Mesendoderm (in vitro differentiated cells): ENCODE data around the gene MYH14.

Experiments
- DNase-seq: peaks from one replicate; pipeline ENCODE4 v3.0.0; 2013
- H2AK5ac ChIP-seq: 2 replicates; pipeline ENCODE4 v1.6.1; 2013; ENCODE audit warnings: low read length, inconsistent platforms
- H2BK120ac ChIP-seq: 2 replicates; pipeline ENCODE4 v1.6.1; 2013; ENCODE audit warnings: low read depth, mild to moderate bottlenecking, low read length, moderate library complexity, mixed read lengths
- H2BK15ac ChIP-seq: replicated peaks from 2 replicates; pipeline ENCODE4 v1.6.1; 2013; ENCODE audit warnings: low read depth, mild to moderate bottlenecking, moderate library complexity
- H2BK5ac ChIP-seq: 2 replicates; pipeline ENCODE4 v1.6.1; 2013; ENCODE audit warnings: low read length, inconsistent platforms
- H3K18ac ChIP-seq: 2 replicates; pipeline ENCODE4 v1.6.1; 2013; ENCODE audit warnings: mild to moderate bottlenecking, low read length, mixed read lengths
- H3K23ac ChIP-seq: one replicate; pipeline ENCODE4 v1.6.1; 2013; ENCODE audit warnings: low read length
- H3K27ac ChIP-seq: 2 replicates; pipeline ENCODE4 v1.5.1; 2013; ENCODE audit warnings: low read depth, mild to moderate bottlenecking, inconsistent platforms, low read length, moderate library complexity
- H3K27me3 ChIP-seq: 2 replicates; pipeline ENCODE4 v1.6.1; 2013; ENCODE audit warnings: low read length, control low read depth, mild to moderate bottlenecking, inconsistent platforms; ENCODE audit not compliant: insufficient read depth, poor library complexity
- H3K36me3 ChIP-seq: 2 replicates; pipeline ENCODE4 v1.6.1; 2013; ENCODE audit warnings: low read length, inconsistent platforms; ENCODE audit not compliant: control insufficient read depth, insufficient read depth
- H3K4ac ChIP-seq: one replicate; pipeline ENCODE4 v1.6.1; 2013; ENCODE audit warnings: low read depth, mild to moderate bottlenecking, low read length, moderate library complexity
- H3K4me1 ChIP-seq: 2 replicates; pipeline ENCODE4 v1.6.1; 2013; ENCODE audit warnings: low read depth, low read length, inconsistent platforms; ENCODE audit not compliant: control insufficient read depth
- H3K4me2 ChIP-seq: 2 replicates; pipeline ENCODE4 v1.6.1; 2013; ENCODE audit warnings: low read length
- H3K4me3 ChIP-seq: 2 replicates; pipeline ENCODE4 v1.5.1; 2013; ENCODE audit warnings: mild to moderate bottlenecking, low read length
- H3K56ac ChIP-seq: one replicate; pipeline ENCODE4 v1.6.1; 2013; ENCODE audit warnings: low read length
- H3K79me1 ChIP-seq: 2 replicates; pipeline ENCODE4 v1.6.1; 2013; ENCODE audit warnings: low read length, inconsistent platforms
- H3K79me2 ChIP-seq: 2 replicates; pipeline ENCODE4 v1.6.1; 2013; ENCODE audit warnings: mild to moderate bottlenecking, low read length; ENCODE audit not compliant: control insufficient read depth, insufficient read depth
- H3K9ac ChIP-seq: 2 replicates; pipeline ENCODE4 v1.6.1; 2013; ENCODE audit warnings: low read length, inconsistent platforms
- H4K5ac ChIP-seq: one replicate; pipeline ENCODE4 v1.6.1; 2013; ENCODE audit warnings: low read length
- H4K8ac ChIP-seq: one replicate; pipeline ENCODE4 v1.6.1; 2013; ENCODE audit warnings: low read depth, mild to moderate bottlenecking, control low read depth, low read length, moderate library complexity
- WGBS: extraction: QIAGEN DNeasy Blood & Tissue Kit; methylation state at CpG from one replicate; pipeline ENCODE4 v1.1.7; 2013; ENCODE audit warnings: low lambda C conversion rate, missing lambda C conversion rate; ENCODE audit not compliant: insufficient coverage; ENCODE audit errors: extremely low coverage; 5-methylcytosine and 5-hydroxymethylcytosine counted together

MYH14 gene

GRCh38 chr19:50324331-50324730 lies 120.9 kb downstream of the MYH14 start:
- no peak for DNase-seq
- H3K79me1 ChIP-seq = no peaks in the 10 kb centered on the region
- H3K27ac ChIP-seq = no peak overlapping the region
- no peak overlapping the region for H3K23ac ChIP-seq
- no peak overlapping the region for H2BK120ac ChIP-seq
- no peak overlapping the region for H2AK5ac ChIP-seq
- no peak overlapping the region for H3K4ac ChIP-seq
- no peak overlapping the region for H3K4me2 ChIP-seq
- no peak overlapping the region for H3K18ac ChIP-seq
- H4K8ac ChIP-seq = no peak overlapping the region
- H2BK5ac ChIP-seq = no peak overlapping the region
- H3K4me1 ChIP-seq = peaks cover 2% of the 10 kb centered on the region
- no peaks in the 10 kb centered on the region for H3K36me3 ChIP-seq
- peaks cover 15% of the 10 kb centered on the region for H3K27me3 ChIP-seq
- H3K79me2 ChIP-seq = no peaks in the 10 kb centered on the region
- WGBS = no CpG with 5 or more reads among the region's 11 CpGs
- H4K5ac ChIP-seq = no peak overlapping the region
- H2BK15ac ChIP-seq = no peak overlapping the region
- H3K56ac ChIP-seq = no peak overlapping the region
- H3K4me3 ChIP-seq = no peak overlapping the region
- no peak overlapping the region for H3K9ac ChIP-seq

GRCh38 chr19:50325310-50326100 lies 122.1 kb downstream of the MYH14 start:
- Histone ChIP-seq H3K4me2 (peak overlapping the region; percentile 36), H2BK15ac (no peak overlapping the region), H4K8ac (no peak overlapping the region), H3K79me1 (no peaks in the 10 kb centered on the region), H3K9ac (peak overlapping the region; percentile 63), H3K27ac (no peak overlapping the region), H2BK120ac (no peak overlapping the region), H4K5ac (no peak overlapping the region), H2AK5ac (no peak overlapping the region), H3K27me3 (peaks cover 15% of the 10 kb centered on the region), H3K23ac (no peak overlapping the region), H3K4me1 (peaks cover 2% of the 10 kb centered on the region), H3K56ac (peak overlapping the region; percentile 67), H3K4me3 (peak overlapping the region; percentile 25), H3K36me3 (no peaks in the 10 kb centered on the region), H2BK5ac (no peak overlapping the region), H3K4ac (no peak overlapping the region), H3K79me2 (no peaks in the 10 kb centered on the region), H3K18ac (no peak overlapping the region)
- no CpG with 5 or more reads among the region's 48 CpGs for WGBS
- peak; percentile 96 for DNase-seq

- Histone ChIP-seq H3K79me1 (no peaks in the 10 kb centered on the region), H3K18ac (no peak overlapping the region), H3K4ac (no peak overlapping the region), H3K27ac (no peak overlapping the region), H4K5ac (no peak overlapping the region), H3K27me3 (peaks cover 15% of the 10 kb centered on the region), H2BK5ac (no peak overlapping the region), H3K79me2 (no peaks in the 10 kb centered on the region), H2BK120ac (no peak overlapping the region), H2AK5ac (no peak overlapping the region), H3K4me2 (peak overlapping the region; percentile 30), H4K8ac (no peak overlapping the region), H3K4me3 (peak overlapping the region; percentile 25), H3K56ac (peak overlapping the region; percentile 67), H2BK15ac (no peak overlapping the region), H3K9ac (peak overlapping the region; percentile 8), H3K23ac (no peak overlapping the region), H3K4me1 (peaks cover 2% of the 10 kb centered on the region), H3K36me3 (no peaks in the 10 kb centered on the region)
- WGBS = no CpG with 5 or more reads among the region's 26 CpGs
- DNase-seq = no peak
These were observed 122.8 kb downstream of the MYH14 start for GRCh38 chr19:50326101-50326664.

GRCh38 chr19:50327013-50327412 lies 123.6 kb downstream of the MYH14 start:
- no peak overlapping the region for H3K23ac ChIP-seq
- H3K4me3 ChIP-seq = no peak overlapping the region
- peaks cover 6% of the 10 kb centered on the region for H3K4me1 ChIP-seq
- H2BK120ac ChIP-seq = no peak overlapping the region
- no peak overlapping the region for H4K8ac ChIP-seq
- H3K27me3 ChIP-seq = peaks cover 15% of the 10 kb centered on the region
- no peak overlapping the region for H4K5ac ChIP-seq
- no peak overlapping the region for H3K27ac ChIP-seq
- no peak overlapping the region for H2BK15ac ChIP-seq
- no peak overlapping the region for H3K18ac ChIP-seq
- no CpG with 5 or more reads among the region's 4 CpGs for WGBS
- H3K56ac ChIP-seq = no peak overlapping the region
- no peak overlapping the region for H3K4me2 ChIP-seq
- no peak for DNase-seq
- H3K9ac ChIP-seq = no peak overlapping the region
- H2AK5ac ChIP-seq = no peak overlapping the region
- H3K79me1 ChIP-seq = no peaks in the 10 kb centered on the region
- no peak overlapping the region for H2BK5ac ChIP-seq
- no peak overlapping the region for H3K4ac ChIP-seq
- H3K79me2 ChIP-seq = no peaks in the 10 kb centered on the region
- H3K36me3 ChIP-seq = no peaks in the 10 kb centered on the region

- Histone ChIP-seq H3K4me2 (no peak overlapping the region), H3K9ac (no peak overlapping the region), H4K8ac (no peak overlapping the region), H3K4me1 (peaks cover 6% of the 10 kb centered on the region), H3K27me3 (peaks cover 15% of the 10 kb centered on the region), H3K4me3 (no peak overlapping the region), H3K79me2 (no peaks in the 10 kb centered on the region), H3K23ac (no peak overlapping the region), H2BK120ac (no peak overlapping the region), H2AK5ac (no peak overlapping the region), H3K18ac (no peak overlapping the region), H3K79me1 (no peaks in the 10 kb centered on the region), H3K4ac (no peak overlapping the region), H2BK5ac (no peak overlapping the region), H3K27ac (no peak overlapping the region), H3K36me3 (no peaks in the 10 kb centered on the region), H3K56ac (no peak overlapping the region), H4K5ac (no peak overlapping the region), H2BK15ac (no peak overlapping the region)
- no peak for DNase-seq
- no CpG with 5 or more reads among the region's 20 CpGs for WGBS
These were observed 124.2 kb downstream of the MYH14 start for GRCh38 chr19:50327461-50328223.
